ENCODE data around the gene WDR38. TPM values are rescaled to one million over a fixed set of nuclear protein-coding genes. Genes with fewer than 3 reads are reported as not detected.

Gene WDR38
- total RNA-seq, 4 donors from 2014 or later = 0.39 TPM; not detected in 3

- no peak for DNase-seq (ENCODE audit: low spot score in 2 of 2)
- H3K4me1 ChIP-seq = peaks cover 0 to 58% (median 33%) of the 10 kb centered on the region in 4 donors
- H3K27ac ChIP-seq = peak overlapping the region in 3 of 4 donors; percentile 83 to 97 (median 96)
- 76 to 90% methylated on average over 8 to 11 of the region's 11 CpGs for WGBS, 2 donors
- no peaks in the 10 kb centered on the region for H3K9me3 ChIP-seq
- H3K27me3 ChIP-seq = no peaks in the 10 kb centered on the region
- H3K4me3 ChIP-seq = no peak overlapping the region
- peaks cover 0 to 34% (median 0%) of the 10 kb centered on the region in 3 donors for H3K36me3 ChIP-seq
- no peak for TF ChIP-seq POLR2A (IDR thresholded peaks at IDR 0.05)
- no peak for TF ChIP-seq CTCF (IDR thresholded peaks at IDR 0.05)
- TF ChIP-seq EP300 (IDR thresholded peaks at IDR 0.05) = no peak
Measured at GRCh38 chr9:124871156-124871561, 17.9 kb downstream of the WDR38 start.

- no peak for TF ChIP-seq EP300 (IDR thresholded peaks at IDR 0.05)
- TF ChIP-seq POLR2A (IDR thresholded peaks at IDR 0.05) = no peak
- TF ChIP-seq CTCF (IDR thresholded peaks at IDR 0.05) = no peak
- no peaks in the 10 kb centered on the region for H3K9me3 ChIP-seq
- 81 to 82% methylated on average over 12 to 14 of the region's 14 CpGs for WGBS, 2 donors
- no peak overlapping the region for H3K27ac ChIP-seq
- H3K4me1 ChIP-seq = peaks cover 0 to 45% (median 25%) of the 10 kb centered on the region in 4 donors
- no peak for DNase-seq (ENCODE audit: low spot score in 2 of 2)
- H3K36me3 ChIP-seq = peaks cover 0 to 59% (median 9%) of the 10 kb centered on the region in 3 donors
- no peak overlapping the region for H3K4me3 ChIP-seq
- no peaks in the 10 kb centered on the region for H3K27me3 ChIP-seq
Measured at GRCh38 chr9:124873664-124874063, 20.4 kb downstream of the WDR38 start.

GRCh38 chr9:124875501-124875900 lies 22.2 kb downstream of the WDR38 start:
- 69 to 93% methylated on average over 2 to 6 of the region's 6 CpGs for WGBS, 2 donors
- Histone ChIP-seq H3K4me3 (no peak overlapping the region), H3K4me1 (peaks cover 0 to 34% (median 19%) of the 10 kb centered on the region in 4 donors), H3K27me3 (no peaks in the 10 kb centered on the region), H3K27ac (no peak overlapping the region), H3K36me3 (peaks cover 4 to 77% (median 16%) of the 10 kb centered on the region in 3 donors), H3K9me3 (no peaks in the 10 kb centered on the region)
- TF ChIP-seq POLR2A (IDR thresholded peaks at IDR 0.05) = no peak
- no peak for TF ChIP-seq EP300 (IDR thresholded peaks at IDR 0.05)
- no peak for TF ChIP-seq CTCF (IDR thresholded peaks at IDR 0.05)
- no peak for DNase-seq (ENCODE audit: low spot score in 2 of 2)

- Histone ChIP-seq H3K4me1 (peaks cover 0 to 17% (median 7%) of the 10 kb centered on the region in 4 donors), H3K27me3 (no peaks in the 10 kb centered on the region), H3K4me3 (no peak overlapping the region), H3K36me3 (peaks cover 4 to 94% (median 16%) of the 10 kb centered on the region in 3 donors), H3K9me3 (no peaks in the 10 kb centered on the region), H3K27ac (no peak overlapping the region)
- 83% methylated on average over 14 of the region's 14 CpGs for WGBS, 2 donors
- no peak for TF ChIP-seq EP300 (IDR thresholded peaks at IDR 0.05)
- TF ChIP-seq POLR2A (IDR thresholded peaks at IDR 0.05) = no peak
- no peak for TF ChIP-seq CTCF (IDR thresholded peaks at IDR 0.05)
- no peak for DNase-seq (ENCODE audit: low spot score in 2 of 2)
Measured at GRCh38 chr9:124877021-124877782, 23.9 kb downstream of the WDR38 start.

GRCh38 chr9:124878021-124878420 lies 24.8 kb downstream of the WDR38 start:
- no peak for TF ChIP-seq POLR2A (IDR thresholded peaks at IDR 0.05)
- no peak for TF ChIP-seq EP300 (IDR thresholded peaks at IDR 0.05)
- no peak for TF ChIP-seq CTCF (IDR thresholded peaks at IDR 0.05)
- Histone ChIP-seq H3K36me3 (peaks cover 4 to 100% (median 16%) of the 10 kb centered on the region in 3 donors), H3K27ac (no peak overlapping the region), H3K4me3 (no peak overlapping the region), H3K4me1 (peaks cover 0 to 9% (median 3%) of the 10 kb centered on the region in 4 donors), H3K9me3 (no peaks in the 10 kb centered on the region), H3K27me3 (no peaks in the 10 kb centered on the region)
- no peak for DNase-seq (ENCODE audit: low spot score in 2 of 2)
- WGBS, 2 donors = 67 to 77% methylated on average over 1 of the region's 1 CpG
